A549 (cell line): ENCODE data around the gene ZSCAN16.

Experiments
- CEBPB ChIP-seq, 2 experiments: fragments of >200 bp in 1 of 2; sonication (Bioruptor Twin) in 1 of 2; formaldehyde crosslinking in 1 of 2; IDR thresholded peaks; 2 replicates each; pipeline ENCODE4 v1.6.1; 2012 to 2016
- EP300 ChIP-seq, 2 experiments: fragments of >200 bp; sonication (Bioruptor Twin); formaldehyde crosslinking; IDR thresholded peaks; 2 replicates in 1 of 2; 3 replicates in 1 of 2; pipeline ENCODE4 v1.6.1; 2016 to 2017
- RCOR1 ChIP-seq: fragments of 150-350 bp; IDR thresholded peaks from 2 replicates; pipeline ENCODE4 v1.6.1; 2014; ENCODE audit warnings: antibody characterized with exemption, low read length, low read depth
- TF ChIP-seq, protein P1 (sequence below): fragments of >200 bp; sonication (Bioruptor Twin); formaldehyde crosslinking; IDR thresholded peaks from 3 replicates; pipeline ENCODE4 v1.5.1; 2016

DNA sequence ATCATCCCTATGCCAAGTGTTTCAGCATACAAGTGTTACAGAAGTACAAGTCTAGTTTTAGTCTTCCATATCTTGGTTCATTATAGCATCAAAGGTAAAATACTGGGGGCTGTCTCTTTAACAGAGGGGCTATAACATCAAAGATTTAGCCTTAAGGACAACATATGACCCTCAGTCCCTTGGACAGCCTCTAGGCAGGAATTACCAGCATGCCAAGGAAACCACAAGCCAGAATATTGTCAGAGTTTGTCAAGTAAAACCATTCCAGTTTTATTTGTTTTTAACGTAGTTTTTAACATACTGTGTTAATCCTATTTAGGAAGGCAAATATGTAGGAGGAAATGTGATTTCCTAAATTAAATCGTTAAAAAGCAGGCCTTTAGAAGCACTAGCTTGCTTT, 35.8 kb downstream of the ZSCAN16 start:
- TF ChIP-seq, protein P1, sequence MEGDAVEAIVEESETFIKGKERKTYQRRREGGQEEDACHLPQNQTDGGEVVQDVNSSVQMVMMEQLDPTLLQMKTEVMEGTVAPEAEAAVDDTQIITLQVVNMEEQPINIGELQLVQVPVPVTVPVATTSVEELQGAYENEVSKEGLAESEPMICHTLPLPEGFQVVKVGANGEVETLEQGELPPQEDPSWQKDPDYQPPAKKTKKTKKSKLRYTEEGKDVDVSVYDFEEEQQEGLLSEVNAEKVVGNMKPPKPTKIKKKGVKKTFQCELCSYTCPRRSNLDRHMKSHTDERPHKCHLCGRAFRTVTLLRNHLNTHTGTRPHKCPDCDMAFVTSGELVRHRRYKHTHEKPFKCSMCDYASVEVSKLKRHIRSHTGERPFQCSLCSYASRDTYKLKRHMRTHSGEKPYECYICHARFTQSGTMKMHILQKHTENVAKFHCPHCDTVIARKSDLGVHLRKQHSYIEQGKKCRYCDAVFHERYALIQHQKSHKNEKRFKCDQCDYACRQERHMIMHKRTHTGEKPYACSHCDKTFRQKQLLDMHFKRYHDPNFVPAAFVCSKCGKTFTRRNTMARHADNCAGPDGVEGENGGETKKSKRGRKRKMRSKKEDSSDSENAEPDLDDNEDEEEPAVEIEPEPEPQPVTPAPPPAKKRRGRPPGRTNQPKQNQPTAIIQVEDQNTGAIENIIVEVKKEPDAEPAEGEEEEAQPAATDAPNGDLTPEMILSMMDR, result no peak
- TF ChIP-seq RCOR1, result no peak
- no peak for TF ChIP-seq EP300 (IDR thresholded peaks at IDR 0.05)
- no peak for TF ChIP-seq CEBPB (IDR thresholded peaks at IDR 0.05)
